Naive thymus-derived CD4-positive, alpha-beta T cell (primary cell): ENCODE data around the gene SGPL1. TPM values are rescaled to one million over a fixed set of nuclear protein-coding genes. Genes with fewer than 3 reads are reported as not detected.

Experiments used
- ATAC-seq: fragments of 150-1000 bp; cut with Tn5 transposase; 2 replicates; pipeline ENCODE4 v1.10.0; 2021; ENCODE audit warnings: mild to moderate bottlenecking, moderate library complexity
- CTCF ChIA-PET: fragments of 350-600 bp; sonication (Branson Sonifier 250); formaldehyde crosslinking; loops from one replicate; lab custom pipeline; 2021; ENCODE audit warnings: antibody characterized with exemption; lab: Charles Lee
- POLR2A ChIA-PET: fragments of 350-600 bp; sonication (Branson Sonifier 250); formaldehyde crosslinking; loops from one replicate; lab custom pipeline; 2021; ENCODE audit warnings: antibody characterized with exemption, inconsistent platforms; lab: Charles Lee
- DNase-seq, 9 donors: peaks; one replicate each; pipeline versions ENCODE4 v3.0.0 to v3.0.0-alpha.2; 2020 to 2022; ENCODE audit warnings: mixed read lengths in 1 of 9
- H3K27ac ChIP-seq: one replicate; pipeline ENCODE4 v1.7.0; 2013; ENCODE audit warnings: mild to moderate bottlenecking, low read depth, low read length, moderate library complexity
- H3K27me3 ChIP-seq, 2 donors: one replicate each; pipeline ENCODE4 v1.7.0; 2013; ENCODE audit warnings: low read length in 2 of 2, mild to moderate bottlenecking in 2 of 2, moderate library complexity in 2 of 2; ENCODE audit not compliant: control insufficient read depth in 2 of 2, insufficient read depth in 2 of 2
- H3K36me3 ChIP-seq, 3 experiments: 1 replicate in 2 of 3; 2 replicates in 1 of 3; pipeline ENCODE4 v1.7.0; 2013; ENCODE audit warnings: low read length in 3 of 3, mild to moderate bottlenecking in 3 of 3, moderate library complexity in 1 of 3; ENCODE audit not compliant: insufficient read depth in 3 of 3, control insufficient read depth in 2 of 3
- H3K4me1 ChIP-seq, 2 donors: one replicate each; pipeline ENCODE4 v1.7.0; 2013; ENCODE audit warnings: low read length in 2 of 2, mild to moderate bottlenecking in 2 of 2, moderate library complexity in 1 of 2; ENCODE audit not compliant: control insufficient read depth in 2 of 2, insufficient read depth in 2 of 2
- H3K4me3 ChIP-seq: 2 replicates; pipeline ENCODE4 v1.7.0; 2013; ENCODE audit warnings: mild to moderate bottlenecking, low read length
- H3K9me3 ChIP-seq, 3 experiments: 1 replicate in 2 of 3; 2 replicates in 1 of 3; pipeline ENCODE4 v1.7.0; 2013; ENCODE audit warnings: low read length in 3 of 3; ENCODE audit not compliant: control insufficient read depth in 2 of 3
- H3K27ac Mint-ChIP-seq, 9 donors: one replicate each; pipeline ENCODE4 v1.8.0; 2020 to 2022; ENCODE audit warnings: mixed read lengths in 9 of 9, mild to moderate bottlenecking in 8 of 9, moderate library complexity in 5 of 9, inconsistent platforms in 2 of 9
- H3K27me3 Mint-ChIP-seq, 5 donors: one replicate each; pipeline ENCODE4 v1.8.0; 2021 to 2022; ENCODE audit warnings: mixed read lengths in 5 of 5, mild to moderate bottlenecking in 1 of 5
- H3K36me3 Mint-ChIP-seq, 5 donors: one replicate each; pipeline ENCODE4 v1.8.0; 2020 to 2022; ENCODE audit warnings: mixed read lengths in 5 of 5, mild to moderate bottlenecking in 3 of 5, inconsistent platforms in 1 of 5
- H3K4me1 Mint-ChIP-seq, 7 donors: one replicate each; pipeline ENCODE4 v1.8.0; 2020 to 2022; ENCODE audit warnings: mixed read lengths in 7 of 7, mild to moderate bottlenecking in 3 of 7, inconsistent platforms in 1 of 7
- H3K4me3 Mint-ChIP-seq, 10 donors: one replicate each; pipeline ENCODE4 v1.8.0; 2020 to 2022; ENCODE audit warnings: mild to moderate bottlenecking in 10 of 10, mixed read lengths in 10 of 10, moderate library complexity in 6 of 10, inconsistent platforms in 2 of 10
- H3K9me3 Mint-ChIP-seq, 11 donors: one replicate each; pipeline ENCODE4 v1.8.0; 2020 to 2022; ENCODE audit warnings: mixed read lengths in 11 of 11, mild to moderate bottlenecking in 4 of 11, inconsistent platforms in 1 of 11, moderate library complexity in 1 of 11
- intact Hi-C, 2 donors: fragments of 100-400 bp; cut with micrococcal nuclease; formaldehyde crosslinking; loops; one replicate each; pipeline ENCODE4 v1.15.1; 2023
- polyA plus RNA-seq, 2 donors: library from polyadenylated mRNA; unstranded; fragments of 300-500 nt; fragmentation: Illumina TruSeq; gene quantifications; one replicate each; pipeline ENCODE4 v1.2.3, GENCODE V29; 2021
- total RNA-seq, 6 experiments: library from RNA in 5 of 6; stranded (reverse) in 5 of 6; gene quantifications; 1 replicate in 5 of 6; 2 replicates in 1 of 6; pipeline ENCODE4 v1.2.3 and lab custom pipeline; 2021 to 2026

The SGPL1 gene
- total and polyA plus RNA-seq, 7 experiments from 2014 or later = 12.2 to 35.5 (median 24.5) TPM

GRCh38 chr10:70777063-70777875, 38.5 kb upstream of the SGPL1 start:
- ATAC-seq (no peak), DNase-seq (no peak)
- Mint-ChIP-seq H3K4me3 (no peak overlapping the region), H3K9me3 (no peaks in the 10 kb centered on the region), H3K4me1 (peaks cover 0 to 4% (median 0%) of the 10 kb centered on the region in 7 donors), H3K27me3 (peaks cover 0 to 4% (median 0%) of the 10 kb centered on the region in 5 donors), H3K36me3 (no peaks in the 10 kb centered on the region), H3K27ac (no peak overlapping the region)
- Histone ChIP-seq H3K4me1 (no peaks in the 10 kb centered on the region), H3K9me3 (no peaks in the 10 kb centered on the region), H3K36me3 (no peaks in the 10 kb centered on the region), H3K27ac (no peak overlapping the region), H3K27me3 (no peaks in the 10 kb centered on the region), H3K4me3 (no peak overlapping the region)
- CTCF ChIA-PET = no interaction called here
- POLR2A ChIA-PET = no interaction called here
- intact Hi-C loops = no loop called here

- H3K27me3 ChIP-seq = no peaks in the 10 kb centered on the region
- intact Hi-C loops = no loop called here
- ChIA-PET POLR2A (no interaction called here), CTCF (no interaction called here)
- H3K4me1 ChIP-seq = no peaks in the 10 kb centered on the region
- ATAC-seq (no peak), DNase-seq (no peak)
- no peak overlapping the region for H3K27ac ChIP-seq
- H3K4me3 ChIP-seq = no peak overlapping the region
- H3K36me3 ChIP-seq = no peaks in the 10 kb centered on the region
- peaks cover 0 to 7% (median 0%) of the 10 kb centered on the region in 7 donors for H3K4me1 Mint-ChIP-seq
- H3K27me3 Mint-ChIP-seq = peaks cover 0 to 8% (median 0%) of the 10 kb centered on the region in 5 donors
- no peak overlapping the region for H3K4me3 Mint-ChIP-seq
- H3K27ac Mint-ChIP-seq = no peak overlapping the region
- H3K36me3 Mint-ChIP-seq = no peaks in the 10 kb centered on the region
- no peaks in the 10 kb centered on the region for H3K9me3 Mint-ChIP-seq
- H3K9me3 ChIP-seq = no peaks in the 10 kb centered on the region
Measured at GRCh38 chr10:70778267-70778924, 37.4 kb upstream of the SGPL1 start.

- Mint-ChIP-seq H3K36me3 (no peaks in the 10 kb centered on the region), H3K4me1 (peaks cover 0 to 8% (median 0%) of the 10 kb centered on the region in 7 donors), H3K27ac (no peak overlapping the region), H3K9me3 (no peaks in the 10 kb centered on the region), H3K4me3 (no peak overlapping the region), H3K27me3 (peaks cover 0 to 9% (median 0%) of the 10 kb centered on the region in 5 donors)
- POLR2A ChIA-PET = no interaction called here
- no peaks in the 10 kb centered on the region for H3K36me3 ChIP-seq
- H3K4me1 ChIP-seq = no peaks in the 10 kb centered on the region
- DNase-seq (no peak), ATAC-seq (no peak)
- no peaks in the 10 kb centered on the region for H3K27me3 ChIP-seq
- no peak overlapping the region for H3K27ac ChIP-seq
- CTCF ChIA-PET = no interaction called here
- no peaks in the 10 kb centered on the region for H3K9me3 ChIP-seq
- intact Hi-C loops = no loop called here
- H3K4me3 ChIP-seq = no peak overlapping the region
Measured at GRCh38 chr10:70779088-70779487, 36.7 kb upstream of the SGPL1 start.

GRCh38 chr10:70779511-70780369, 36.0 kb upstream of the SGPL1 start:
- Histone ChIP-seq H3K27me3 (no peaks in the 10 kb centered on the region), H3K4me3 (no peak overlapping the region), H3K4me1 (no peaks in the 10 kb centered on the region), H3K27ac (no peak overlapping the region), H3K9me3 (no peaks in the 10 kb centered on the region), H3K36me3 (no peaks in the 10 kb centered on the region)
- no peaks in the 10 kb centered on the region for H3K36me3 Mint-ChIP-seq
- ChIA-PET POLR2A (no interaction called here), CTCF (no interaction called here)
- H3K9me3 Mint-ChIP-seq = no peaks in the 10 kb centered on the region
- H3K27me3 Mint-ChIP-seq = peaks cover 0 to 9% (median 0%) of the 10 kb centered on the region in 5 donors
- H3K27ac Mint-ChIP-seq = no peak overlapping the region
- ATAC-seq (peak; percentile 71), DNase-seq (no peak)
- intact Hi-C loops = no loop called here
- H3K4me1 Mint-ChIP-seq = peaks cover 0 to 8% (median 0%) of the 10 kb centered on the region in 7 donors
- H3K4me3 Mint-ChIP-seq = no peak overlapping the region

GRCh38 chr10:70780370-70780760, 35.4 kb upstream of the SGPL1 start:
- H3K9me3 Mint-ChIP-seq = no peaks in the 10 kb centered on the region

GRCh38 chr10:70780772-70781171, 35.0 kb upstream of the SGPL1 start:
- Mint-ChIP-seq H3K27ac (no peak overlapping the region), H3K9me3 (no peaks in the 10 kb centered on the region), H3K4me1 (peaks cover 0 to 12% (median 0%) of the 10 kb centered on the region in 7 donors), H3K4me3 (no peak overlapping the region), H3K36me3 (no peaks in the 10 kb centered on the region), H3K27me3 (peaks cover 0 to 9% (median 0%) of the 10 kb centered on the region in 5 donors)
- Histone ChIP-seq H3K4me1 (no peaks in the 10 kb centered on the region), H3K36me3 (no peaks in the 10 kb centered on the region), H3K27ac (no peak overlapping the region), H3K4me3 (no peak overlapping the region), H3K27me3 (no peaks in the 10 kb centered on the region), H3K9me3 (no peaks in the 10 kb centered on the region)
- ChIA-PET POLR2A (no interaction called here), CTCF (no interaction called here)
- DNase-seq (no peak), ATAC-seq (no peak)
- intact Hi-C loops = no loop called here

More at GRCh38 chr10:70780370-70780760, 35.4 kb upstream of the SGPL1 start:
- no peaks in the 10 kb centered on the region for H3K4me1 ChIP-seq
- Mint-ChIP-seq H3K36me3 (no peaks in the 10 kb centered on the region), H3K4me1 (peaks cover 0 to 11% (median 0%) of the 10 kb centered on the region in 7 donors), H3K27me3 (peaks cover 0 to 9% (median 0%) of the 10 kb centered on the region in 5 donors), H3K27ac (no peak overlapping the region), H3K4me3 (no peak overlapping the region)
- CTCF ChIA-PET = no interaction called here
- intact Hi-C loops = no loop called here
- ATAC-seq = no peak
- no peak for DNase-seq
- no peaks in the 10 kb centered on the region for H3K36me3 ChIP-seq
- no peak overlapping the region for H3K4me3 ChIP-seq
- POLR2A ChIA-PET = no interaction called here
- no peaks in the 10 kb centered on the region for H3K9me3 ChIP-seq
- no peak overlapping the region for H3K27ac ChIP-seq
- H3K27me3 ChIP-seq = no peaks in the 10 kb centered on the region
